Measurements from ENCODE around the gene CACNA1B. TPM values are rescaled to one million over a fixed set of nuclear protein-coding genes. Genes with fewer than 3 reads are reported as not detected.

Gene CACNA1B
- total RNA-seq, 2 donors from 2014 or later = 0.26 to 0.99 TPM

GRCh38 chr9:137843355-137843754 is 34.2 kb upstream of the CACNA1B start:
- Histone ChIP-seq H3K4me3 (no peak overlapping the region), H3K27ac (no peak overlapping the region), H3K9me3 (peaks cover 0 to 3% (median 0%) of the 10 kb centered on the region in 3 donors), H3K36me3 (replicated peaks in 1 of 2; ENCODE audit: insufficient read depth in 1 of 2, low read depth in 2 of 2) (no peaks in the 10 kb centered on the region), H3K4me1 (no peaks in the 10 kb centered on the region), H3K27me3 (no peaks in the 10 kb centered on the region)
- DNase-seq (no peak), ATAC-seq (no peak)
- no peak for TF ChIP-seq CTCF (IDR thresholded peaks at IDR 0.05)
- TF ChIP-seq POLR2A (IDR thresholded peaks at IDR 0.05) = no peak
- WGBS, 2 donors = 84 to 89% methylated on average over 9 of the region's 9 CpGs
- intact Hi-C loops (cut with DNase I) = no loop called here

- no peak overlapping the region for H3K4me3 ChIP-seq
- 48 to 54% methylated on average over 5 of the region's 5 CpGs for WGBS, 2 donors
- DNase-seq (no peak), ATAC-seq (no peak)
- H3K27ac ChIP-seq = no peak overlapping the region
- H3K4me1 ChIP-seq = no peaks in the 10 kb centered on the region
- H3K9me3 ChIP-seq = peaks cover 0 to 9% (median 0%) of the 10 kb centered on the region in 3 donors
- intact Hi-C loops (cut with DNase I) = no loop called here
- TF ChIP-seq CTCF (IDR thresholded peaks at IDR 0.05) (no peak), POLR2A (IDR thresholded peaks at IDR 0.05) (no peak)
- no peaks in the 10 kb centered on the region for H3K36me3 ChIP-seq (replicated peaks in 1 of 2; ENCODE audit: insufficient read depth in 1 of 2, low read depth in 2 of 2)
- no peaks in the 10 kb centered on the region for H3K27me3 ChIP-seq
These were observed 25.9 kb upstream of the CACNA1B start for GRCh38 chr9:137851516-137852267.

GRCh38 chr9:137853392-137853995 is 24.1 kb upstream of the CACNA1B start:
- 93 to 100% methylated on average over 1 of the region's 1 CpG for WGBS, 2 donors
- ATAC-seq = no peak
- Histone ChIP-seq H3K4me3 (no peak overlapping the region), H3K4me1 (no peaks in the 10 kb centered on the region), H3K36me3 (replicated peaks in 1 of 2; ENCODE audit: insufficient read depth in 1 of 2, low read depth in 2 of 2) (no peaks in the 10 kb centered on the region), H3K9me3 (peaks cover 0 to 9% (median 0%) of the 10 kb centered on the region in 3 donors), H3K27ac (no peak overlapping the region), H3K27me3 (no peaks in the 10 kb centered on the region)
- intact Hi-C loops (cut with DNase I) = no loop called here
- TF ChIP-seq CTCF (IDR thresholded peaks at IDR 0.05) (no peak), POLR2A (IDR thresholded peaks at IDR 0.05) (no peak)
- DNase-seq = no peak

GRCh38 chr9:137860361-137860760 is 17.2 kb upstream of the CACNA1B start:
- H3K9me3 ChIP-seq = peaks cover 0 to 8% (median 0%) of the 10 kb centered on the region in 3 donors
- H3K27me3 ChIP-seq = no peaks in the 10 kb centered on the region
- H3K36me3 ChIP-seq (replicated peaks in 1 of 2; ENCODE audit: insufficient read depth in 1 of 2, low read depth in 2 of 2) = no peaks in the 10 kb centered on the region
- DNase-seq (no peak), ATAC-seq (no peak)
- no peak overlapping the region for H3K27ac ChIP-seq
- H3K4me3 ChIP-seq = no peak overlapping the region
- H3K4me1 ChIP-seq = no peaks in the 10 kb centered on the region
- 91 to 97% methylated on average over 1 of the region's 1 CpG for WGBS, 2 donors
- TF ChIP-seq CTCF (IDR thresholded peaks at IDR 0.05) (no peak), POLR2A (IDR thresholded peaks at IDR 0.05) (no peak)
- intact Hi-C loops (cut with DNase I) = no loop called here
